A673 (cell line): Measurements from ENCODE around the gene KRTAP1-3. TPM values are rescaled to one million over a fixed set of nuclear protein-coding genes. Genes with fewer than 3 reads are reported as not detected.

ENCODE experiments used
- BruUV-seq: library from RNA; stranded (reverse); fragments of 400-500 nt; replicated peaks from 2 replicates; lab custom pipeline; 2021; lab: Mats Ljungman, UMichigan
- CTCF ChIA-PET: fragments of 300-600 bp; sonication (Branson Sonifier 250); formaldehyde crosslinking; loops from one replicate; lab custom pipeline; 2022; ENCODE audit warnings: antibody characterized with exemption; lab: Charles Lee
- POLR2A ChIA-PET: fragments of 300-600 bp; sonication (Branson Sonifier 250); formaldehyde crosslinking; loops from one replicate; lab custom pipeline; 2022; ENCODE audit warnings: antibody characterized with exemption; ENCODE audit not compliant: low non-redundant PET; lab: Charles Lee
- DNase-seq: peaks from one replicate; pipeline ENCODE4 v3.0.0-alpha.2; 2015; ENCODE audit warnings: low spot score
- H3K27ac ChIP-seq: fragments of 200-600 bp; sonication (generic); 2 replicates; pipeline ENCODE4 v1.5.1; 2016; ENCODE audit warnings: mixed run types, low read depth, mild to moderate bottlenecking, mixed read lengths, antibody characterized with exemption, low read length; ENCODE audit not compliant: poor library complexity, severe bottlenecking
- H3K27me3 ChIP-seq: fragments of 200-600 bp; sonication (generic); replicated peaks from 2 replicates; pipeline ENCODE4 v1.6.1; 2017; ENCODE audit warnings: mixed run types, low read depth, mild to moderate bottlenecking, mixed read lengths, antibody characterized with exemption, low read length; ENCODE audit not compliant: insufficient read depth, poor library complexity
- H3K36me3 ChIP-seq: fragments of 200-600 bp; sonication (generic); 2 replicates; pipeline ENCODE4 v1.6.1; 2016; ENCODE audit warnings: mixed run types, mild to moderate bottlenecking, mixed read lengths, antibody characterized with exemption, low read length; ENCODE audit not compliant: insufficient read depth, poor library complexity, severe bottlenecking
- H3K4me1 ChIP-seq: fragments of 200-600 bp; sonication (generic); 2 replicates; pipeline ENCODE4 v1.6.1; 2017; ENCODE audit warnings: mixed run types, mild to moderate bottlenecking, mixed read lengths, antibody characterized with exemption, low read length; ENCODE audit not compliant: insufficient read depth, poor library complexity, severe bottlenecking
- H3K4me3 ChIP-seq: fragments of 200-600 bp; sonication (generic); 2 replicates; pipeline ENCODE4 v1.5.1; 2016; ENCODE audit warnings: low read depth, mixed run types, mild to moderate bottlenecking, mixed read lengths, low read length; ENCODE audit not compliant: poor library complexity, severe bottlenecking
- H3K9me3 ChIP-seq: fragments of 200-600 bp; sonication (generic); 2 replicates; pipeline ENCODE4 v1.6.1; 2016; ENCODE audit warnings: mixed run types, low read depth, mild to moderate bottlenecking, mixed read lengths, antibody characterized with exemption, low read length; ENCODE audit not compliant: poor library complexity, severe bottlenecking
- EZH2 ChIP-seq: fragments of 200-600 bp; sonication (generic); IDR thresholded peaks from 2 replicates; pipeline ENCODE4 v1.6.1; 2017; ENCODE audit warnings: borderline replicate concordance, low read depth, mild to moderate bottlenecking, mixed read lengths, antibody characterized with exemption, low read length; ENCODE audit not compliant: poor library complexity, severe bottlenecking
- intact Hi-C: fragments of 100-400 bp; cut with micrococcal nuclease; formaldehyde crosslinking; loops from one replicate; pipeline ENCODE4 v1.10.0; 2022; ENCODE audit not compliant: unreplicated experiment
- total RNA-seq: library from RNA; stranded (reverse); gene quantifications from 2 replicates; pipeline ENCODE4 v1.2.3, GENCODE V29; 2021
- TF ChIP-seq, protein P1 (sequence below): fragments of 300-800, 200-600 bp; sonication (generic); conservative IDR thresholded peaks from 2 replicates; pipeline ENCODE4 v1.5.1; 2017; ENCODE audit warnings: low read depth, mild to moderate bottlenecking, antibody characterized with exemption, low read length, moderate library complexity, mixed read lengths

KRTAP1-3 gene
- total RNA-seq, 1 experiment from 2014 or later: not detected

DNA sequence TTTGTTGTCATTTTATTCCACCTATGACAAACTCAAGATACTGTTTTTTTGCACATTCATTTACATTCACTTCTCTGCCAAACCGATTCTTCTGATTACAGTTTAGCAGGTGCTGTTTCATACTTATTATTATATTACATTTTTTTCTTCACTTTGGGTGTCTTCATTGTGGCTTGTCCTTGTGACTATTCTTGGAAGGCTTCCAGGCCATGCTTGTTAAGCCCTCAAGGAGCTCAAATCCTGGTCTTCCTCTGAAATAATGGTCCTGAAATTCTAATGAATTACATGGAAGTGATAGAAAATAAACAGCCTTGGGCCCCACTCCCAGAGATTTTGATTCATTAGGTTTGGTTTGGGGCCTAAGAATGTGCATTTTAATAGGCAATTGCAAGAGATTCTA lies 29.6 kb upstream of the KRTAP1-3 start:
- intact Hi-C loops: no loop called here
- DNase-seq: no peak
- ChIA-PET CTCF (no interaction called here), POLR2A (no interaction called here)
- no peaks in the 10 kb centered on the region for H3K4me1 ChIP-seq
- no TSS peak for BruUV-seq
- H3K9me3 ChIP-seq: no peaks in the 10 kb centered on the region
- H3K27me3 ChIP-seq: no peaks in the 10 kb centered on the region
- no peak for TF ChIP-seq EZH2
- TF ChIP-seq, protein P1, sequence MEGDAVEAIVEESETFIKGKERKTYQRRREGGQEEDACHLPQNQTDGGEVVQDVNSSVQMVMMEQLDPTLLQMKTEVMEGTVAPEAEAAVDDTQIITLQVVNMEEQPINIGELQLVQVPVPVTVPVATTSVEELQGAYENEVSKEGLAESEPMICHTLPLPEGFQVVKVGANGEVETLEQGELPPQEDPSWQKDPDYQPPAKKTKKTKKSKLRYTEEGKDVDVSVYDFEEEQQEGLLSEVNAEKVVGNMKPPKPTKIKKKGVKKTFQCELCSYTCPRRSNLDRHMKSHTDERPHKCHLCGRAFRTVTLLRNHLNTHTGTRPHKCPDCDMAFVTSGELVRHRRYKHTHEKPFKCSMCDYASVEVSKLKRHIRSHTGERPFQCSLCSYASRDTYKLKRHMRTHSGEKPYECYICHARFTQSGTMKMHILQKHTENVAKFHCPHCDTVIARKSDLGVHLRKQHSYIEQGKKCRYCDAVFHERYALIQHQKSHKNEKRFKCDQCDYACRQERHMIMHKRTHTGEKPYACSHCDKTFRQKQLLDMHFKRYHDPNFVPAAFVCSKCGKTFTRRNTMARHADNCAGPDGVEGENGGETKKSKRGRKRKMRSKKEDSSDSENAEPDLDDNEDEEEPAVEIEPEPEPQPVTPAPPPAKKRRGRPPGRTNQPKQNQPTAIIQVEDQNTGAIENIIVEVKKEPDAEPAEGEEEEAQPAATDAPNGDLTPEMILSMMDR: no peak
- no peaks in the 10 kb centered on the region for H3K36me3 ChIP-seq
- H3K4me3 ChIP-seq: no peak overlapping the region
- H3K27ac ChIP-seq: no peak overlapping the region

DNA sequence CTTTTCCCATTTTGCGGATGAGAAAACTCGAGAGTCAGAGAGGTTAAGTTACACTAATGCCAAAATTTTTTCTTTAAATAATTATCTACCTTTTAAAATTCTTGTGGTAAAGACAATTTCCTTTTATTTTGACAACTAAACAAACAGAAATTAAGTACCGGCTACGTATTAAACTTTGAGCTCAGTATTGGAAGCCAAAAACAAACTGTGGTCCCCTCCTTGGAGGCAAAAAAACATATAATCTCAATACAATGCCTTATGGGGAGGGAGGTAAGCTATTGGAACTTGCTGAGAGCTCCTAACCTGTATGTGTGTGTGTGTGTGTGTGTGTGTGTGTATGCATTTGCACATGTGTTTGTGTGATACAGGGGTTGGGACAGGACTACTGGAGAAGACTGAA lies 28.8 kb upstream of the KRTAP1-3 start:
- Histone ChIP-seq H3K27me3 (no peaks in the 10 kb centered on the region), H3K4me1 (no peaks in the 10 kb centered on the region), H3K9me3 (no peaks in the 10 kb centered on the region), H3K36me3 (no peaks in the 10 kb centered on the region), H3K4me3 (no peak overlapping the region), H3K27ac (no peak overlapping the region)
- TF ChIP-seq, protein P1: no peak
- TF ChIP-seq EZH2: no peak
- CTCF ChIA-PET: no interaction called here
- POLR2A ChIA-PET: no interaction called here
- DNase-seq: no peak
- intact Hi-C loops: no loop called here
- BruUV-seq: no TSS peak

DNA sequence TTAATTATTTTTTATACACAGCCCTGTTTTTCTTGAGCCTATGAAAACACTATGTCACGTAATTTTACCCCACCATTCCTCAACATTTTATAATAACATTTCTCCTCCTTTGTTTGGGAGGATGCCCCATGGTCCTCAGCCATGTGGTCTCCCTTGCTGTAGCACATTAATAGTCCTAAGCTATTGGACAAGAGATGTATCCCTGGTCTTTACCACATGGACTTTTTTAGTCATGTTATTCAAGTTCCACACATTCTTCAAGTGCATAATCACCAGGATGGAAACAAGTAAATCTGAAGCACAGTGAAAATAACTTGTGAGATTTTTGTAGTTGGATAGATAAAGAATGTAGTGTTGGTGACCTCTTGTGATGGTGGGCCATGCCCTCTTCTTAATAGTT lies 27.3 kb upstream of the KRTAP1-3 start:
- Histone ChIP-seq H3K36me3 (no peaks in the 10 kb centered on the region), H3K27ac (no peak overlapping the region)
- DNase-seq: no peak

More for the DNA sequence above, 27.3 kb upstream of the KRTAP1-3 start:
- no TSS peak for BruUV-seq
- Histone ChIP-seq H3K4me3 (no peak overlapping the region), H3K4me1 (no peaks in the 10 kb centered on the region), H3K27me3 (no peaks in the 10 kb centered on the region), H3K9me3 (no peaks in the 10 kb centered on the region)
- intact Hi-C loops: no loop called here
- ChIA-PET POLR2A (no interaction called here), CTCF (no interaction called here)
- no peak for TF ChIP-seq EZH2
- TF ChIP-seq, protein P1: no peak
